Left ventricle myocardium inferior (tissue), 1 donor: ENCODE data around the gene NUTM2F. TPM values are rescaled to one million over a fixed set of nuclear protein-coding genes. Genes with fewer than 3 reads are reported as not detected.
A peak's percentile ranks its signal among the peaks of the same experiment; 100 is the strongest.
"Not testable (repeated sequence)": the region's sequence is repeated elsewhere in the genome, so short reads cannot be mapped to it uniquely, and the experiment has no call there.

ENCODE experiments used
- DNase-seq: peaks from one replicate; pipeline ENCODE4 v3.0.0-alpha.2; 2020
- H3K27ac ChIP-seq: fragments of 200-600 bp; replicated peaks from 2 replicates; pipeline ENCODE4 v1.8.0; 2021
- H3K27me3 ChIP-seq: fragments of 200-600 bp; 2 replicates; pipeline ENCODE4 v1.8.0; 2021; ENCODE audit warnings: low read depth
- H3K36me3 ChIP-seq: fragments of 200-600 bp; 2 replicates; pipeline ENCODE4 v1.8.0; 2021
- H3K4me1 ChIP-seq: fragments of 200-600 bp; 2 replicates; pipeline ENCODE4 v1.8.0; 2021
- H3K4me3 ChIP-seq: fragments of 200-600 bp; 2 replicates; pipeline ENCODE4 v1.8.0; 2021; ENCODE audit warnings: mild to moderate bottlenecking, moderate library complexity
- H3K9me3 ChIP-seq: fragments of 200-600 bp; replicated peaks from 2 replicates; pipeline ENCODE4 v1.8.0; 2021
- intact Hi-C: fragments of 100-400 bp; cut with micrococcal nuclease; formaldehyde crosslinking; loops from one replicate; pipeline ENCODE4 v1.11.0; 2022
- long read RNA-seq: library from polyadenylated mRNA; unstranded; transcript quantifications from one replicate; pipeline ENCODE4 v2.0.0, GENCODE V29; 2021
- total RNA-seq: library from RNA; stranded (reverse); fragmentation: NEBNext Ultra II Directional; extraction: Animal tissue kit (Norgen Biotek cat#: 25700); gene quantifications from one replicate; pipeline ENCODE4 v1.2.1, GENCODE V29; 2021
- donor health status: DM: no; HTN: yes; CAD: no; lungs with severe emphysema.

NUTM2F gene, protein sequence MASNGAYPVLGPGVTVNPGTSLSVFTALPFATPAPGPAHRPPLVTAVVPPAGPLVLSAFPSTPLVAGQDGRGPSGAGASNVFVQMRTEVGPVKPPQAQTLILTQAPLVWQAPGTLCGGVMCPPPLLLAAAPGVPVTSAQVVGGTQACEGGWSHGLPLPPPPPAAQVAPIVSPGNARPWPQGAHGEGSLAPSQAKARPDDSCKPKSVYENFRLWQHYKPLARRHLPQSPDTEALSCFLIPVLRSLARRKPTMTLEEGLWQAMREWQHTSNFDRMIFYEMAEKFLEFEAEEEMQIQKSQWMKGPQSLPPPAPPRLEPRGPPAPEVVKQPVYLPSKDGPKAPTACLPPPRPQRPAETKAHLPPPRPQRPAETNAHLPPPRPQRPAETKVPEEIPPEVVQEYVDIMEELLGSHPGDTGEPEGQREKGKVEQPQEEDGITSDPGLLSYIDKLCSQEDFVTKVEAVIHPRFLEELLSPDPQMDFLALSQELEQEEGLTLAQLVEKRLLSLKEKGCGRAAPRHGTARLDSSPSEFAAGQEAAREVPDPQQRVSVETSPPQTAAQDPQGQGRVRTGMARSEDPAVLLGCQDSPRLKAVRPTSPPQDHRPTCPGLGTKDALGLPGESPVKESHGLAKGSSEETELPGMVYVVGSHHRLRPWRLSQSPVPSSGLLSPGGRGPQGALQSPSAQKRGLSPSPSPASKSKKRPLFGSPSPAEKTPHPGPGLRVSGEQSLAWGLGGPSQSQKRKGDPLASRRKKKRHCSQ
- total RNA-seq = not detected
- long read RNA-seq = 0 reads

DNA sequence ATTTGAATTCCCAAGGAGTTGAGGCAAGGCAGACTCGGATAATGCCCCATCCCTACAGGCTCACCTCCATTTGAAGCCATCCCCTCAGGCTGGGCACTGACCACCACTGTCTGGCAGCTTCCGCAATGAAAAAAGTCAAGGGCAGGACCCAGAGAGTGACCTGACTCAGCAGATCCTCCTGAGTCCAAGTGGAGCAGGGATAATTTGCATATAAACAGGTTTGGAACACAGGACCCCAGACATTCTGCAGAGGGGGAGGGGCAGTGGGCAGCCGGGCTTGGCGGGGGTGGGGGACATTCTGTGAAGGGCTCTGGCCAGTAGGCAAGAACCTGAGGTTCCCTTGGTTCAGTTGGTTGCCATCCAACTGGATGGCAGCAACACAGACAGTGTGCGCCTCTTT is at the start of gene NUTM2F:
NUTM2F (minus strand) TSS at position 101 of the 400 bp plus-strand sequence; CDS start at position 80, 21 bp downstream.
- H3K9me3 ChIP-seq, intact Hi-C loops, DNase-seq, H3K36me3 ChIP-seq, H3K27ac ChIP-seq, H3K4me1 ChIP-seq, H3K4me3 ChIP-seq, H3K27me3 ChIP-seq: not testable (repeated sequence)

DNA sequence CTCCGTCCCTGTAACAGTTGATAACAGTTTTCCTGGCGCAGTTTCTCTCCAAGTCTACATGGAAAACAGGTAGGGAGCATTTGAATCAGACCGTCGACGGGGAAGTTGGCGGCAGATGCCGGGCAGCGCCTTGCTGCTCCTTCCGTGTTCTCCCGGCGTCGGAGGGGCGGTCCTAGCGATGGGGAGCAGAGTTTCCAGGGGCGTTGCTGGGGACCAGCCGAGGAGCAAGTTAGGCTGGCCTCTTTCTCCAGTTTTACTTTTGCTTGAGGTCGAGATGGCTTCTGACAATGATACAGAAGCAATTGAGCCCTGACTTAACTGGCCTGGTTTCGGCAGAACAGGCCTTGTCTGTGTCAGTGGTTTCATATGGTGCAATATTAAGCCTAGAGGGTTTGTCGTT is 46.8 kb upstream of the NUTM2F start:
- Histone ChIP-seq H3K27ac (peak overlapping the region; percentile 86), H3K4me3 (peak overlapping the region; percentile 71)
- H3K9me3 ChIP-seq, H3K27me3 ChIP-seq, H3K4me1 ChIP-seq, DNase-seq, intact Hi-C loops, H3K36me3 ChIP-seq: not testable (repeated sequence)

DNA sequence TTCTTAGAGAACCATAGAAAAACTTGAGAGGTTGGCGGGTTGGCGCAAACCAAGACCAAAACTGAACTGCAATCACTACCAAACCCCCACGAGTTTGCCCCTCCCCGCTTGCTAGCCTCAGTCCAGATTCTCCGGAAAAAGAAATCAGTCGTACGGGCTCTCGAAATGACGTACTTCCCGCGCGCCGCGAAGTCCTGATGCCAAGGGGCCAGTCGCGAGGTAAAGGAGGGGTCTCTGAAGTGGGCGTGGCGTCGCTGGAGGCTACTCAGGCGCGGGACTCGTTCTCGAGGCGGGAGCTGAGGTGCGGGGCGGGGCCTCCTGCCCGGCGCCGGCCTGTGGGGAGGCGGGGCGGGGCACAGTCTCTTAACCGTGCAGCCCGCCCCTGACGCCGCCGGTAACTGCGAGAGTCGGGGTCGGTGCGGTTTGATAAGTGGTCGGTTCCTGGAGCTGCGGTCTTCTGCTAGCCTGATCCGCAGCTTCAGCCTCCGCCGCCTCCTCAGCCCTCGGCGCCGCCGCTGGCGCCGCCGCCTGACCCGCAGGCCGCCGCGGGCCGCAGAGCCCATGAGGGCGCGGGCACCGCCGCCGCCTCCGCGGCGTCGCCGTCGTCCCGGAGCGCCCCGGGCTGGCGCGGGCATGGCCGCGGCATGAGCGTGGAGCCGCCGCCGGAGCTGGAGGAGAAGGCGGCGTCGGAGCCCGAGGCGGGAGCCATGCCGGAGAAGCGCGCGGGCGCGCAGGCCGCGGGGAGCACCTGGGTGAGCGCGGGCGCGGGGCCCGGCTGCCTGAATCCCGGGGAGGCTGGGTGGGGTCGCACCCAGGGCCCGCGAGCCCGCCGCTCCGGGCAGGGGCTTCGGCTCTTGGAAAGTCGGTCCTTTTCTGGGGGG is 46.0 kb upstream of the NUTM2F start:
- Histone ChIP-seq H3K4me3 (peak overlapping the region; percentile 71), H3K27ac (peak overlapping the region; percentile 86)
- H3K36me3 ChIP-seq, H3K9me3 ChIP-seq, H3K27me3 ChIP-seq, intact Hi-C loops, H3K4me1 ChIP-seq: not testable (repeated sequence)
- DNase-seq = peak; percentile 93

DNA sequence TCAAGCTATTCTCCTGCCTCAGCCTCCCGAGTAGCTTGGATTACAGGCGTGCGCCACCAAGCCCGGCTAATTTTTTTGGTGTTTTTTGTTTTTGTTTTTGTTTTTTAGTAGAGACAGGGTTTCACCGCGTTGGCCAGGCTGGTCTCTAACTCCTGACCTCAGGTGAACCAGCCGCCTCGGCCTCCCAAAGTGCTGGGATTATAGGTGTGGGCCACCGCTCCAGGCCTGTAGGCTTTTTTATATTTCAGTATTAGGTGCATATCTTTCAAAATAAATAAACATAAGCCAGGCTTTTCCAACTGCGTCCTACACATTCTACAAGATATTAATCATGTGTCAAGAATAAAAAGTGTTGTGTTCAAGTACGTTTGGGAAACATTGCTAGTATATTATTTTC is 45.3 kb upstream of the NUTM2F start:
- H3K27me3 ChIP-seq, DNase-seq, H3K4me1 ChIP-seq, H3K36me3 ChIP-seq, H3K9me3 ChIP-seq, intact Hi-C loops: not testable (repeated sequence)
- peak overlapping the region; percentile 71 for H3K4me3 ChIP-seq
- peak overlapping the region; percentile 86 for H3K27ac ChIP-seq

DNA sequence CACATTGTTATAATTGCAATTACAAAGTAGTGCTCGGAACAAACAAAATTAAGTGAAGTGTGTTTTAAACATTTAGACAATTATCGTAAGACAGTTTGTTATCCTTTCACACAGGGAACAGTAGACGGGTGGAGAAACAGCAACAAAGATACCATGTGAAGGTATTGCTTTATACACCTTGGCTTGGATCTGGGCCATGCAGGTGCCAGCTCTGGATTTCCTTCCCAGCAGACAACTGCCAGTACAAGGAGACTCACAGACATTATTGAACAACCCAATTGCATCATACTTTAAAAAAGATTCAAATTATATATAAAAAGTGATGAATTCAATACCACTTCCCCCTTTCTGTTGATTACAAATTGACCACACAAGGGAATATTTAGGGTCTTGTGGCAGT is 41.8 kb upstream of the NUTM2F start:
- DNase-seq, H3K27me3 ChIP-seq, H3K36me3 ChIP-seq, intact Hi-C loops, H3K4me3 ChIP-seq, H3K27ac ChIP-seq, H3K9me3 ChIP-seq, H3K4me1 ChIP-seq: not testable (repeated sequence)

DNA sequence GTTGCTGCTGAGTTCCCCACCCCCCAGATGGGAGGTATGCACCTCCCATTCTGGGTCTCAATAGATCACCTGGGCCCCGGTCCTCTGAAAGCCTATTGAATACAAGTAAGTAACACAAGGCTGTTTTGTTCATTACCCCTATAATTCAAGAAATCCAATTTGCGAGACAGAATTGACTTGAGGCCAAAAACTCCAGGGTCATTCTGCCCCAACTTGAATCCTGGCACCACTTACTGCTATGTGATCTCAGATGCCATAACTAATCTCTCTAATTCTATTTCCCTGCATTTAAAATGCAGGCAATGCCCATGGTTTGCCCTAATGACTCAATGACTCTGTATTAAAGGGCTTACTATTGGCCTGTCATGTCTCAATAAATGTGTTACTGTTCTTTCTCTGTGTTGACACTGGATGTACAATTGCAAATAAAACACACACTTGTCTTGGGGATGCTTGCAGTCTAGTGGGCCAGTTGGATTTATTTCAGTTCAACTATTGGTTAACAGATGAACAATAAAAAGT is 35.7 kb upstream of the NUTM2F start:
- H3K4me3 ChIP-seq, intact Hi-C loops, H3K27me3 ChIP-seq, H3K9me3 ChIP-seq, H3K36me3 ChIP-seq, H3K27ac ChIP-seq, DNase-seq, H3K4me1 ChIP-seq: not testable (repeated sequence)

DNA sequence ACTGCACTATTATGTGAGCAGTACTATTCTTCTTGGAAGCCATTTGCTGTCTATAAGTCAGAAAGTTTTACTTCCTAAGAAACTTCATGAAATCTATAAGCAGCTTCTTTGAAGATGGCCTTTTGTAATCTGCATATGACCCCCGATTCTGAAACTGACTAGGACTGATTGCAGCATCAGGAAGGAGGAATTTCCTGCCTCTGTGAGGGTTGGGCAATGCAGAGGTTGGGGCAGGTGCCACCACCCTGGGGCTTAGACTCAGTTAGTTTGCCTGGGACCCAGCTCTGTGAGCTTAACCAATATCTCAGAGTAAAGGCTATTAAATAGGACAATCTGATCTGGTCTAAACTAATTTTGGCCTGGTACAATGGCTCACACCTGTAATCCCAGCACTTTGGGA is 28.7 kb upstream of the NUTM2F start:
- H3K9me3 ChIP-seq, DNase-seq, intact Hi-C loops, H3K27ac ChIP-seq, H3K27me3 ChIP-seq, H3K36me3 ChIP-seq, H3K4me1 ChIP-seq, H3K4me3 ChIP-seq: not testable (repeated sequence)

DNA sequence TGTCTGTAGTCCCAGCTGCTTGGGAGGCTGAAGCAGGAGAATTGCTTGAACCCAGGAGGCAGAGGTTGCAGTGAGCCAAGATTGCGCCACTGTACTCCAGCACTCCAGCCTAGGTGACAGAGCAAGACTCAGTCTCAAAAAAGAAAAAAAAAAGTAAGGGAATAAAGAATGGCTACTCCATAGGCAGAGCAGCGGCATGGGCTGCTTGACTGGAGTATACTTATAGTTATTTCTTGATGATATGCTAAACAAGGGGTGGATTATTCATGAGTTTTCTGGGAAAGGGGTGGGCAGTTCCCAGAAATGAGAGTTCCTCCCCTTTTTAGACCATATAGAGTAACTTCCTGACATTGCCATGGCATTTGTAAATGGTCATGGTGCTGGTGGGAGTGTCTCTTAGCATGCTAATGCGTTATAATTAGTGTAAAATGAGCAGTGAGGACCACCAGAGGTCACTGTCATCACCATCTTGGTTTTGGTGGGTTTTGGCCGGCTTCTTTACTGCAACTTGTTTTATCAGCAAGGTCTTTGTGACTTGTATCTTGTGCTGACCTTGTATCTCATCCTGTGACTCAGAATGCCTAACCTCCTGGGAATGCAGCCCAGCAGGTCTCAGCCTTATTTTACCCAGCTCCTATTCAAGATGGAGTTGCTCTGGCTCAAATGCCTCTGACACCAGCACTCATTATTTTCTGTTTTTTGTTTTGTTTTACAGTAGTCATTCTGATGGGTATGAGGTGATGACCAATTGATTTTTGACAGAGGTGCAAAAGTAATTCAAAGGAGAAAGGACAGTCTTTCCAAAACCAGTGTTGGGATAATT is 23.7 kb upstream of the NUTM2F start:
- H3K27me3 ChIP-seq, H3K27ac ChIP-seq, H3K36me3 ChIP-seq, DNase-seq, H3K4me3 ChIP-seq, H3K4me1 ChIP-seq, intact Hi-C loops, H3K9me3 ChIP-seq: not testable (repeated sequence)

DNA sequence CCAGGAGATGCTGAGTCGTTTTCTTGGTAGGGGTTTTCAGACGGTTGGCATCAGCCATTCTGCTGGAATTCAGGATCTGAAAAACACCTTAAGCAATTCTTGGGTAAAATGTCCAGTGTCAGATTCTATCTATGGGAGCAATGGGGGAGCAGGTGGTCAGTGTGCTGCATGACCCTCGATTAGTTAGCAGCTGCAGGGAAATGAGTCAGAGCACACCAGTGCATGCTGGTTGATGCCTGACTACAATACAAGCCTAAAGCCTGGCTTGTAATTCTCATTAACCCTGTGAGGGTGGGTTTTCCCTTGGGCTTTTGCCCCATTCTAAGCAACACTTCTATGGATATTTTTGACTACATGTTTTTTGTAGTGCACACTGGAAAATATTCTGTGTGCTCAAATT is 20.3 kb upstream of the NUTM2F start:
- H3K4me3 ChIP-seq, DNase-seq, intact Hi-C loops, H3K27ac ChIP-seq, H3K36me3 ChIP-seq, H3K4me1 ChIP-seq, H3K27me3 ChIP-seq, H3K9me3 ChIP-seq: not testable (repeated sequence)

DNA sequence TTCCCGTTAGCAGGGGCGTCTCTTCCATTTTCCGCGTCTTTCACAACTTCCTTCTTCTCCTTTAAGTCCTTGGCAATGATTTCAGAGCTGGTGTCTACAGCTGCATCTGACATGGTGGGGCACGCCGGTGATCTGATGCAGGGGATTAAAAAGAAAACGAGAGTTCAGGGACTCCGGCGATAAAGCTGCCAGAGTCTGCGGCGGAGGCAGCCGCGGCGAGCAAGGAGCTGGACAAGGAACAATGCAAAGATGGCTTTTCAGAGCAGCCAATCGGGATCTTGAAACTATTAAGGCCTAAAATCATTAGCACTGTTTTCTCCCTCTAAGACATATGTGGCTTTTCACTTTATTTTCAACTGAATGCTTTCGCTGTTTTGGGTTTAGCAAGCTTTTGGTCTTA is 19.0 kb upstream of the NUTM2F start:
- H3K27ac ChIP-seq, H3K27me3 ChIP-seq, H3K4me1 ChIP-seq, intact Hi-C loops, H3K4me3 ChIP-seq, H3K9me3 ChIP-seq, H3K36me3 ChIP-seq, DNase-seq: not testable (repeated sequence)

DNA sequence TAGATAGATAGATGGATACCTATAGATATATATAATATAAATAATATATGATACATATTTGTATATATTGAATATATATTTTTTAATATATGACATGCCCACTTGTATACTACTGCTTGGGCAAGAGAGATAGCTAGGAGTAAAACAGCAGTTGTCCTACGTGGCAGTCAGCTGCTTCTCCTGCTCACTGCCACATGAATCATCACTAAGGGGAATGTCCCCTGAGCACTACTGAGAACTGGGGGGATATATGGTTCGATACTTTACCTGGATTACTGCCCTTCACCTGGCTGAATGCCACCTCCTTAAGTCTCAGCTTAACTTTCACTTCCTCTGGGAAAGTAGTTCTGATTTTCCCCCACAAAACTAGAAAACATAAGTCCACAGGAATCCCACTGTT is 13.3 kb upstream of the NUTM2F start:
- H3K36me3 ChIP-seq, intact Hi-C loops, H3K27ac ChIP-seq, H3K27me3 ChIP-seq, H3K4me3 ChIP-seq, H3K9me3 ChIP-seq, H3K4me1 ChIP-seq, DNase-seq: not testable (repeated sequence)

DNA sequence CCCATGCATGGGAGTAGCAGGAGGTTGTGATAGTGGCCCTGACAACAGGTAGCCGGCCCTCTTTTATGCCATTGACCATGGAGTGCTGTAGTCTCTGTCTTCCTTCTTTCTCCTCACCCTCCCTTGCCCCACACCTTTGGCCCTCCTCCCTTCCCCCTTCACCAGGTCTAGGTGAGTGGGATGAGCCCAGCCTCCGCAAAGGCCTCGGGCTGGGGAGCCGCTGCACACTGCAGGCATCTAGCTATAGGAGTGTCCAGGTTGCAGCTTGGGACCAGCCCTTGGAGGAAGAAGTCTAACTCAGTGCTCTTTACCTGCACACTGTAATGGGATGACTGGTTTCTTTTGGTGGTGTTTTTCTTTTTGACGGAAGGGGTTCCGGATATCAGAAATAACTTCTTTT is 12.3 kb upstream of the NUTM2F start:
- H3K9me3 ChIP-seq, H3K27ac ChIP-seq, DNase-seq, intact Hi-C loops, H3K36me3 ChIP-seq, H3K4me3 ChIP-seq, H3K4me1 ChIP-seq, H3K27me3 ChIP-seq: not testable (repeated sequence)
